NCI-H1105 treated with DMSO at 0.1 percent for 48 hours (cell line): ENCODE measurements around the gene UNC5B.

Source experiments
- DNase-seq: peaks from one replicate; lab custom pipeline; 2025; lab: John Stamatoyannopoulos, UW

UNC5B gene

DNA sequence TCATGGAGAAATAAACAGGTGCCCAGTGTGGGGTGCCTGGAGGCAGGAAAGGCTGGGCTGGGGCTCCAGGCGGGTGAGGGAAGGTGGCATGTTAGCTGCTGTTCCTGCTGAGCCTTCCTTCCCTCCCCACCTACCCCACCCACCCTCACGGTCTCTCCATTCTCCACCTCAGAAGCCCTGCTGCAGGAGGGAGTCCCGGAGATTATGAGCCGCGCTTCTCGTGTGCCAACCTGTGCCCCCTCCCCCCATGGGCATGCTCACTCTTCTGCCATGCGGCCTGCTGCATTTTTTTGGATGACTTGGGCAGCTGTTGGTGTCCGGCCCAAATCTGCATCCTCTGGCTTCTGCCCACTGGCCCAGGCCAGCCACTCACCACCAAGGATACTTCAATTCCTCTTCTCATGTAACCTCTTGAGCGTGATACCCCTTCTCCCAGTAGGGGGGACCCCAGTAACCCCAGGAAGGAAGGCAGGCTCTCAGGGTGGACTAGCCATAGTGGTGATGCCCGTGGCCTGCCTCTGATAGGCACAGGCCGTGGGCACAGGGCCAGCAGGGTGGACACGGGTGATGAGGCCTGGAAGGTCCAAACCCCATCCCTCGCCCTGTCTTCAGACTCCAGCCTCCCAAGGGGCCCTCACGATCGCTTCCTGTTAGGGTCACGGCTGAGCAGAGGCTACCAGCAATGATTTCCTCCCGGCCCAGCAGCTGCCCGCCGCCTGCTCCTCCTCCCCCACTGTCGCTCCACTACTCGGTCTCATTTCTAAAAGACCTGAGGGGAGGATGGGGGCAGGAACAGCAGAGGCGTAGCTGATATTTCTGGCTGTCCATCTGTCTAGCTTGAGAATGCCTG, 27.8 kb downstream of the UNC5B start:
- DNase-seq = no peak

DNA sequence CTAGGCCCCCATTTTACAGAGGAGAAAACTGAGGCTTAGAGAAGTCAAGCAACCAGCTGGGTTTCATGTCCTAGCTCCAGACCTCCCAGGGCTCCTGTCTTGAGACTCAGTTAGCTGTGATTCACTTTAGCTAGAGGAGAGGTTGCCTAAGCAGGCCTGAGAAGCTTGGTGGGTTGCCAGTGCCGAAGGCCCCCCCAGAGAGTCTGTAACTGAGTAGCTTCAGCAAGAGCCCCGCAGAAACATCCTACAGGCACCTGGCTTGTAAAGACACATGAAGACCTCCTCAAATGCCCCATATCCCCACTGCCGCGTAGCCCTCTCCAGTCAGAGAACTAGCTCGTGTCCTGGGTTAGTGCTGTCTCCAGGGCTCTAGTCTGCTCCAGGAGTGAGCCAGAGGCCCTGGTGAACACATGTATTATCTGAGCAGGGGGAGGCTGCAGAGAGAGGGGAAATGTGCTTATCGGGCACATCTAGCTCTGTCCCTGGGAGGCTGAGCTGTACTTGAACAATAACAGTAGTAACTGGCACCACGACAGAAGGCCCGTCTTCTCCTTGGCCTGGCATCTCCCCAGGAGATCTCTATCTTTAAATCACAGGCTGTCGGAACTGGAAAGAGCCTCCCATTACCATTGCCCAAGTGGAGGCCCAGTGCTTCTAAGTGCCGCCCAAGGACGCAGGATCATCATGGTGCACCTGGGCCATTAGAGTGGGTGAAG, 28.9 kb downstream of the UNC5B start:
- DNase-seq = peak; percentile 20

DNA sequence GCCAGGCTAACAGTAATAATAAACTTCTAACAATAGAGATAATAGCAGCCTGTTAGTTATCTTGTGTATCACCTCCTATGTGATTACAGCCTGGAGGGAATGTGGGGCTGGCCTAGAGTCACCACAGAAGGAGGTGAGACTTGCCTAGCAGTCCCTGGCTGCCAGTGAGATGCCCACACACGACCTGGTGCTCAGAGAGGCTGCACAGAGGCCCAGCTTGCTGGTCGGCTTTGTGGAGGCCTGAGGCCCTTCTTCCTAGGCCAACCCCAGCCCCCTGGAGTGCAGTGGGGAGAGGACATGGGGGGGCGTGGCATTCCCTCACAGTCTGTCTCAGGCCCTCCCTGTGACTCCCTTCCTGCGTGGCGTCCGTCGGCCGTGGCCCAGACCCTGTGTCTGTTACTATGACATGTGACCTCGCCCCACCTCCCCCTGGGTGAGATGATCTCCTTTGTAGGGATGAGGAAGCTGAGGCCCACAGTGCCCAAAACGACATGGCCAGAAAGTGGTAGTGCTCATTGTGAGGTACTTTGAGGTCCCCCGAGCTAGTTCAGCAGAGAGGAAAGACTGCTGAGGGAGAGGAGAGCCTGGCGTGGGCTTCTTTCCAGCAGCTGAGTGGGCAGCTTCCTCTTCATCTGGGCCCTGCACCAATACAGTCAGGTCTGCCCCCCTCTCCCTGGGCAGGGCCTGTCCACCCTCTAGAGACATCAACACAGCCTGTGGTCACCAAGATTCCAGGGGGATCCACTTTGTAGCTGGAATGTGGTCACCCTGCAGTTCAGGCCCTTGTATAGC, 29.7 kb downstream of the UNC5B start:
- no peak for DNase-seq

DNA sequence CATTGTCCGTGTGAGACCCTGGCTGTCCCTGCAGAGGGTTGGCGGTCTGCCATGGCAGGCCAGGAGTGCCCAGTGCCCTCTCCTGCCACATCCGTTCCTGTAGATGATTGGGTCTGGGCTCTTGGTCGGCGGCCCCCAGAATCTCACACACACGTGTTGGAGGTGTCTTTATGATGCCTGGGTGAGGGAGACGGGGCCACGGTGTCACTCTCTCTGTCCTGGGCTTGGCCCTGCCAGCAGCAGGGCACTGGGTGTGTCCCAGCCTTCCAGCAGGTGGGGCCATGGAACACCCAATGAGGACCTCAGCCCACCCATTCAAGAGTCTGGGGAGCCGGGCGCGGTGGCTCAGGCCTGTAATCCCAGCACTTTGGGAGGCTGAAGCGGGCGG, 30.2 kb downstream of the UNC5B start:
- no peak for DNase-seq

DNA sequence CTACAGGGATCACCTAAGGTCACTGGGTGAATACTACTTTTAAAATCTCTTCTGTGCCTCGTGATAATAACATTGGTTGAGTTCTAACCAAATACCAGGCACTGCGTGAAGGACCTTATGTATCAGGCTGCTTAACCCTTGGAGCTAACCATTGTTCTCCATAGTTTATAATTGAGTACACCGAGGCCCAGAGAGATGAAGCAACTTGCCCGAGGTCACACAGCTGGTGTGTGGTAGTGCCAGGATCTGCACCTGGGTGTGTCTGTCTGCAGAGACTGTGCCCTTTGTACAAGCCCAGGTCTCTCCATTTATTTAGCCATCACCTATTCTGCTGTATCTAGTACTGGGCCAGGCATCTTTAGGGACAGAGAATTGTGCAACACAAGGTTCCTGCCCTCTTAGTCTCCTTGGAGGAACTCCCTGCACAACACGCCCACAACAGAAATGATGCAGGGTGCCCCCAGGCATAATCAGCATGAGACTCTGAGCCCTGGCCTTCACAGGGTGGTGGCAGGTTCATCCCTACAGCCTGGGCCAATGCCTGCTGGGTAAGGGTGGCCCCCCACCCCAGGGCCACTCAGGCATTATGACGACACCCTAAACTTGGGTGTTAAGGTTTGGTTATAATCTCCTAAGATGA, 31.5 kb downstream of the UNC5B start:
- DNase-seq = no peak

DNA sequence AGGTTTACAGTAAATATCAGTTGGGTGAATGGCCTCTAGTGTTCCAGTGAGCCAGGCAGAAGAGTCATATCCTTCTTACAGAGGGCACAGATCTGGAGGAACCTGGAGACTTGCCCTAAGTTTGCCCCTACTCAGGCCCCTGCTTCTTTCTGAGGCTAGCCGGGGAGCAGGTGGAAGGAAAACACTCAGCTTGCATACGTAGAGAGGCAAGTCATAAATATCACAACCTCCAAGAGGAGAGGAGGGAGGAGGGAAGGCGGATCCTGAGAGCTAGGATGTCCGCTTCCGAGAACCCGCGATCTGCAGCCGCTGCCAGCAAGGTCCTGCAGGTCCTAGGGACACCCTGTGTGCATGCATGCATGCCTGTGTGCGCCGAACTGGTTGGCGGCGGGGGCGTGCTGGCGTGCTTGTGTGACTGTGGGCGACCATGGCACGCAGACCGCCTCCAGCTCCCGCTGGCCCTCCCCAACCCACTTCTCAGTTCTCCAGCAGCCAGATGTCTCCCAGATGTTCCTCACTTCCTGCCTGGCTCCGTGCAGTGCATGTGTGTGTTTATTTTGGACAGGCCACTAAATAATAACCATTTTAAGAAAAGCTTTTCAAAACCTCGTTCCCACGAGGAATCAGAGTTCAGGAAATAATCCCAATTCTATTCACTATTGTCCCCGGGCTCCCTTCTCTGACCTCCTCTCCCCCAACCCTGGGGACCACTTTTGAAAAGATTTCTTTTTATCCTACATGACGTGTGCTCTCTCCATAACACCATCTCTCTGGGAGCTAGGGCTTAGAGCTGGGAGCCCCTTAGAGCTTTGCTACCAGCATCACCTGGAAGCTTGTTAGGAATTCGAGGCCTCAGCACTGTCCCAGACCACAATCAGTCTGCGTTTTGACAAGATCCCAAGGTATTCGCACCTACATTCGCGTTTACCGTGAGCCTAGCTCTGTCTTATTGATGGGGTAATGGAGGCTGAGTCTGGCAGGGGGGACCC, 32.4 kb downstream of the UNC5B start:
- no peak for DNase-seq

- no peak for DNase-seq
Measured at GRCh38 chr10:71245420-71246325, 33.3 kb downstream of the UNC5B start.

GRCh38 chr10:71246591-71247413, 34.4 kb downstream of the UNC5B start:
- no peak for DNase-seq

DNA sequence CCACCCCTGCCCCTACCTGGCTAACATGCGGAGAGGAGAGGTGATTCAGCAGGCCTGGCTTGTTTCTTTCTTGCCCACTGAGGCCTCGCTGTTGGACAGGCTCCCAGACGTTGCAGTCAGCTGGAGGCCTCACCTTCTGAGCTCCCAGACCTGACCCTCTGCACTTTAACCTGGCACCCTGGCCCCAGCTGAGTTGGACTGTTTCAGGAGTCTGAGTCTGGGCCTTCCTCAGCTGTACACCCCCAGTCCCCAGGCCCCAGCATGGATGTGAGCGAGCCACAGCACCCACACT, 35.0 kb downstream of the UNC5B start:
- DNase-seq = no peak

DNA sequence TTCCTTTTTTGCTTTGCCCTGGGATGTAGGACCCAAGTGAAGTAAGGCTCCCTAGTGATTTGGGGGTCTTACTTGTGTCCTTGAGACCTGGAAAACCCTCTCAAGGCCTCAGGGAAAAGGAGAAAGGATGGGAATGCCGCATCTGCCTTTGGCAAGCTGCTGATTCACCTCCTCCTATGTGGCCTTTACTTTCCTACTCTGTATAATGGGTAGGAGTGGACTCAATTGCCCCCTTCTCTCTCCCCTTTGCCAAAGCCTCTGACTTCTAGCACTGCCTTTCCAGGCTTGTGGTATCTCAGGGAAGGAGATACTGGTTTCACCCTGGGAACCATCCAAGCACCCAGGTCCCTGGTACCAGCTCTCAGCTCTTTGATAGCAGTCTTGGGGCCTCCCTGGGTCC, 35.4 kb downstream of the UNC5B start:
- DNase-seq = no peak

- DNase-seq = no peak
Measured at GRCh38 chr10:71248210-71248609, 35.8 kb downstream of the UNC5B start.

- DNase-seq = no peak
Measured at GRCh38 chr10:71249996-71250395, 37.6 kb downstream of the UNC5B start.

DNA sequence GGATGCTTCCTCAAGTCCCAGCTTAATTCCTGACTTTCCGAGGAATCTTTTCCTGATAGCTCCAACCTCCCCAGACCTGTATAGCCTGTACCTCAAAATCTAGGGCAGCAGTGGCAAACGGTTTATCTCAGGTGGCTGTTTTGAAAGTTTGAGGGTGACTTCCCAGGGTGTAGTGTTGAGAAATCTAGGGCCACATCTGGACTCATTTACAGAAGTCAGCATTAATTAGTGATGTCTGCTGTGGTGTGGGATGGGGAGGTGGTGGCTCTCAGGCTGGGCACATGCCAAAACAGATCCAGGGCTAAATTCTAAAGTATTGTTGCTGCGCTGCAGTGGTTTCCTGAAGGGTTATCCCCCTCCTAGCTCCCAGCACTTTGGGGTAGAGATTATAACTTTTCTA, 38.0 kb downstream of the UNC5B start:
- no peak for DNase-seq

DNA sequence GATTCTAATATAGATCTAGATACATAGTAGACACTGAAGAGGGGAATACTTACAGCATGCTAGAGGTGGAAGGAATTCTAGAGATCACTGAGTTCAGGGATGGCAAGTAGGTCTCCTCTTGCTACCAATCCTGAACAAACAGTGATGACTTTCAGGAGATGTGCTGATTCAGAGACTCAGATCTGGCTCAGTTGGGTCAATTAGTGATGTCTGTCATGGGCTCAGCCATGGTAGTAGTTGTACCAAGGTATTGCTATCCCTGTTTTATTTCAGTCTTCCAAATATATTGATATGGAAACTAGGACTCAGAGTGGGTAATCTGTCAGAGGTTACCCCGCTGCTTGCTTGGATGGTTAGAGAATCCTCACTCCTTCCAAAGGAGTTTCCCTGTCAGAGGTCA, 38.5 kb downstream of the UNC5B start:
- no peak for DNase-seq

- no peak for DNase-seq
Measured at GRCh38 chr10:71251319-71251718, 38.9 kb downstream of the UNC5B start.

- DNase-seq = no peak
Measured at GRCh38 chr10:71252220-71252619, 39.9 kb downstream of the UNC5B start.

GRCh38 chr10:71253981-71254818, 41.8 kb downstream of the UNC5B start:
- no peak for DNase-seq

DNA sequence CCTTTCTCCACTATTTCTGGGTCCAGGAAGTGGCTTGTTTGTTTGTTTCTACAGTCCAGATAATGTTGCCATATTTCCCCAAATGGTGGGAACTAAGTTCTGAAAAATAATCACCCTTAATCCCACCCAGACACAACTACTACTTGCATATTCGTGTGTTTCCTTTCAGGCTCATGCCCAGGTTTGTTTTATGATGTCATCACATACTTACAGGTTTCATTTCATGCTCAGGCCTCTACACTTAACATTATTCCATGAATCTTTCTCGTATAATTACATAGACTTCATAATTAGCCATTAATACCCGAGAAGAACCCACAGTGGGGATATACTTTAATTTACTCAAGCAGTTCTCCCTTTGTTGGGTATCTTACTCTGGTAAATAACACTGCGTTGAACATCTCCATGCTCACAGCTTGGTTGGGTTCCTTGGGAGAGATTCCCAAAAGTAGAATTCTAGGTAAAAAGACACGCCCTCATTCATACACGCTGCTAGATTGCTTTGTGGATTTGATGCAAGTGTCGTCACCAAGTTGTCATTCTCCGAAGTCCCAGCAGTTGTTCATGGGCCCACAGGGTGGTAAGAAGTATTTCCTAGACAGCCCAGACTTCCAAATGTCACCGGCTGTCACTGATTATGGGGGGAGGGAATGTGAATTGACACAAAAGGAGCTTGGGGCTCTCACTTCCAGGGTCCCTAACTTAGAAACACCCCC, 42.6 kb downstream of the UNC5B start:
- no peak for DNase-seq
